Upper lobe of right lung (tissue), 1 donor: ENCODE measurements around the gene AKIRIN2. TPM values are rescaled to one million over a fixed set of nuclear protein-coding genes. Genes with fewer than 3 reads are reported as not detected.
"Not testable (repeated sequence)": the region's sequence is repeated elsewhere in the genome, so short reads cannot be mapped to it uniquely, and the experiment has no call there.

Source experiments
- ATAC-seq: fragments of 200-7000 bp; cut with Tn5 transposase; one replicate; pipeline ENCODE4 v1.9.1; 2020; ENCODE audit warnings: mild to moderate bottlenecking, moderate library complexity
- DNase-seq: peaks from one replicate; pipeline ENCODE4 v3.0.0-alpha.2; 2020
- H3K27ac ChIP-seq: fragments of 200-600 bp; one replicate; pipeline ENCODE4 v1.8.0; 2022
- H3K27me3 ChIP-seq: fragments of 200-600 bp; one replicate; pipeline ENCODE4 v1.8.0; 2022; ENCODE audit warnings: mild to moderate bottlenecking
- H3K36me3 ChIP-seq: fragments of 200-600 bp; one replicate; pipeline ENCODE4 v1.8.0; 2022
- H3K4me1 ChIP-seq: fragments of 200-600 bp; one replicate; pipeline ENCODE4 v1.8.0; 2022
- H3K4me3 ChIP-seq: fragments of 200-600 bp; one replicate; pipeline ENCODE4 v1.8.0; 2022; ENCODE audit warnings: mild to moderate bottlenecking
- H3K9me3 ChIP-seq: fragments of 200-600 bp; one replicate; pipeline ENCODE4 v1.8.0; 2022
- intact Hi-C: fragments of 100-400 bp; cut with DNase I; formaldehyde crosslinking; loops from one replicate; pipeline ENCODE4 v1.11.0; 2022
- total RNA-seq: library from RNA; stranded (reverse); fragmentation: NEBNext Ultra II Directional; extraction: Animal tissue kit (Norgen Biotek cat#: 25700); gene quantifications from one replicate; pipeline ENCODE4 v1.2.1, GENCODE V29; 2021
- TF ChIP-seq, protein P1 (sequence below): fragments of 200-600 bp; IDR thresholded peaks from one replicate; pipeline ENCODE4 v1.8.0; 2022; ENCODE audit warnings: antibody characterized with exemption
- donor health status: DM: no; HTN: yes; CAD: no; lungs with severe emphysema.

Gene AKIRIN2
- total RNA-seq, 1 donor from 2014 or later = 56.6 TPM

DNA sequence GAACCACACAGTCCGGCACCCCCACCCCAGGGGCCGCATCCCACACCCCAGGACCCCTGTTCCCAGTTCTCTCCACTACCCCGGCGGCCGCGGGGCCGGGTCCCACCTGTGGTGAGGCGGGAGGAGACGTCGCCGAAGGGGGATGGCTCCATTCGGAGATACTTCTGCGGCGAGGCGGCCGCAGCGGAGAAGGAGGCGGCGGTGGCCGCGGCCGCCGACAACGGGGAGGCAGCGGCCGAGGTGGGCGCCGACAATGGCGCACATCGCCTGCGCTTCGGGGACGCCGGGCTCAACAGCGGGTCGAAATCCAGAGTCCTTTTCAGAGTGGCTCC, 723 bp downstream of the AKIRIN2 start:
- intact Hi-C loops = no loop called here
- Histone ChIP-seq H3K27ac (peak overlapping the region; percentile 99), H3K4me3 (peak overlapping the region; percentile 95), H3K4me1 (peaks cover 29% of the 10 kb centered on the region), H3K36me3 (no peaks in the 10 kb centered on the region), H3K27me3 (no peaks in the 10 kb centered on the region), H3K9me3 (no peaks in the 10 kb centered on the region)
- no peak for DNase-seq
- no peak for ATAC-seq
- TF ChIP-seq, protein P1, sequence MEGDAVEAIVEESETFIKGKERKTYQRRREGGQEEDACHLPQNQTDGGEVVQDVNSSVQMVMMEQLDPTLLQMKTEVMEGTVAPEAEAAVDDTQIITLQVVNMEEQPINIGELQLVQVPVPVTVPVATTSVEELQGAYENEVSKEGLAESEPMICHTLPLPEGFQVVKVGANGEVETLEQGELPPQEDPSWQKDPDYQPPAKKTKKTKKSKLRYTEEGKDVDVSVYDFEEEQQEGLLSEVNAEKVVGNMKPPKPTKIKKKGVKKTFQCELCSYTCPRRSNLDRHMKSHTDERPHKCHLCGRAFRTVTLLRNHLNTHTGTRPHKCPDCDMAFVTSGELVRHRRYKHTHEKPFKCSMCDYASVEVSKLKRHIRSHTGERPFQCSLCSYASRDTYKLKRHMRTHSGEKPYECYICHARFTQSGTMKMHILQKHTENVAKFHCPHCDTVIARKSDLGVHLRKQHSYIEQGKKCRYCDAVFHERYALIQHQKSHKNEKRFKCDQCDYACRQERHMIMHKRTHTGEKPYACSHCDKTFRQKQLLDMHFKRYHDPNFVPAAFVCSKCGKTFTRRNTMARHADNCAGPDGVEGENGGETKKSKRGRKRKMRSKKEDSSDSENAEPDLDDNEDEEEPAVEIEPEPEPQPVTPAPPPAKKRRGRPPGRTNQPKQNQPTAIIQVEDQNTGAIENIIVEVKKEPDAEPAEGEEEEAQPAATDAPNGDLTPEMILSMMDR = no peak

DNA sequence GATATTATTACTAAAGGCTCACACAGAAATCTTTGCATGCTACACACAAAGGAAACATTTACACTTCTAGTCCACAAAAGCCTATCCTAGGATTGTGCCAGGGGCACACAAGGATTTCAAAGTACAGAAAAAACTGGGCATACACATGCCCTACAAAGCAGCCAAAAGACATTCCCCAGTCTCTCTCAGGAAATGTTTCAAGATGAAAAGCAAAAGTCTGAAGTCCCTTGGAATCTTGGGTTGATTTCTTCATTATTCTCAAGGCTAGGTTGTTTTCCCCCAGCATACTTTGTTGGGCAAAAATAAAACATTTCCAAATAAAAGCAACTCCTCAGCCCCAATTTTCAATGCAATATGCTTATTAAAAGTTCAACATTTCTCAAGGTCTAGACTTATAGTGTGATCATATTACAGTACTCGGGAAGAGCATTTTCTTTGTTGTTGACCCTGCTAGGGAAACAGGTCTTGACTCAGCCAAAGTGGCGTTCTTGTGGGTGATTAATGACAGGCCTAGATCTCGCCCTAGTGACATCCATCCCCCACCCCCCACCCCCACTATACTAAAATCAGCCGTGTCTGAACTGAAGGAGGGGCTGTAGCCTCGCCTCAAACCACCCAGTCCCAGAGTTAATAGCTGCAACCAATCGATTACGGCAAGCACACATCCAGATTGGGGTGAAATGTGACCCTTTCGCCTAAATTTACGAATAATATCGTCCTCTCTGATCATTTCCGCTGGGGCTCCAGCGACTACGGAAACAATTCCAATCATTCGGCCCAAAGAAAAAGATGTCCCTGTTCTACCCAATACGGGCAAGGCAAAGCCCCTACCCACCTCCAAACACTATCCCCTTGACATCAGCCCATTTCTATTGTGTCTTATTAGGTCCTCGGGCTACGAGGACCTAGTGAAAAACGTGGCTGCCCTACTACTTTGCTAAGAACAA, 1.4 kb downstream of the AKIRIN2 start:
- intact Hi-C loops = no loop called here
- Histone ChIP-seq H3K4me1 (peaks cover 33% of the 10 kb centered on the region), H3K27me3 (no peaks in the 10 kb centered on the region), H3K9me3 (no peaks in the 10 kb centered on the region), H3K27ac (peak overlapping the region; percentile 99), H3K36me3 (no peaks in the 10 kb centered on the region), H3K4me3 (peak overlapping the region; percentile 95)
- DNase-seq (no peak), ATAC-seq (peak; percentile 7)
- TF ChIP-seq, protein P1 = no peak

DNA sequence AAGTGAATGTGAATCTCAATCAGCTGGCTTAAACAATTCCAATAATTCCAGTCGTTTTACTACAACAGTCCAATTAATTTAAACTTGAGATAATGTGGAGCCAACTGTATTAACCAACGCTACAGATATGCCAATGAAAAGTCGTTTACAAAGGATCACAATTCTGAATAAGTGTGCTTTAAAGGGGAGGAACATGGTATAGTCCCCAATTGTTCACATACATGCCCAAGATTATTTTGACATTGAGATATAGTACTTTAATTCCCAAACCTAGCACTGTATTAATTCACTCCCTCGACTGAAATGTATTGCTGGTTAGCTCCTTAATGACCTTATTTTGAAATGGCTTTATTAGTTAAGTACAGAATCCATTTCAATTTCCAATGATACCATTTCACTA, 2.5 kb downstream of the AKIRIN2 start:
- TF ChIP-seq, protein P1 = no peak
- ATAC-seq = no peak
- peak overlapping the region; percentile 95 for H3K4me3 ChIP-seq
- H3K9me3 ChIP-seq = no peaks in the 10 kb centered on the region
- no peaks in the 10 kb centered on the region for H3K27me3 ChIP-seq
- H3K36me3 ChIP-seq = no peaks in the 10 kb centered on the region
- intact Hi-C loops = no loop called here
- peak overlapping the region; percentile 99 for H3K27ac ChIP-seq
- no peak for DNase-seq
- H3K4me1 ChIP-seq = peaks cover 41% of the 10 kb centered on the region

DNA sequence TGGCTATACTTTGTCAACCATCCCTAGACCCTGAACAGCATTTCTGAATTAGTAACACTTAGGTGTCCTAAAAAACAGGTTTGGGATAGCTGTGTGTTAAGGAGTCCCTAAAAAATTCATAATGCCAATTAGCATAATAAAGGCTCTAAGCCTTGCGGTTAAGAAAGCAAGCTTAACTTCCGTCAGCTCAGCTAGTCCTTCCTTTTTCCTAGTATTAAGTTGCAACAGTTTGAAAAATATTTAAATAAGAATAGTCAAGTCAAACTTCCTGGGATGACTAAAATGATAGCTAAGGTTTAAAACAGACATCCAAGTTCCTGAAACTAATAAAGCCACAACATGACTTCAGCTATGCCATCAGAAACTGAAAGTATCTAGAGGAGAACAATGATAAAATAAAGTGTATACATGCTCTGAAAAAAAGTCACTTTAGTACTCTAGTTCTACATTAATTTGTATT, 3.5 kb downstream of the AKIRIN2 start:
- H3K4me1 ChIP-seq = peaks cover 51% of the 10 kb centered on the region

DNA sequence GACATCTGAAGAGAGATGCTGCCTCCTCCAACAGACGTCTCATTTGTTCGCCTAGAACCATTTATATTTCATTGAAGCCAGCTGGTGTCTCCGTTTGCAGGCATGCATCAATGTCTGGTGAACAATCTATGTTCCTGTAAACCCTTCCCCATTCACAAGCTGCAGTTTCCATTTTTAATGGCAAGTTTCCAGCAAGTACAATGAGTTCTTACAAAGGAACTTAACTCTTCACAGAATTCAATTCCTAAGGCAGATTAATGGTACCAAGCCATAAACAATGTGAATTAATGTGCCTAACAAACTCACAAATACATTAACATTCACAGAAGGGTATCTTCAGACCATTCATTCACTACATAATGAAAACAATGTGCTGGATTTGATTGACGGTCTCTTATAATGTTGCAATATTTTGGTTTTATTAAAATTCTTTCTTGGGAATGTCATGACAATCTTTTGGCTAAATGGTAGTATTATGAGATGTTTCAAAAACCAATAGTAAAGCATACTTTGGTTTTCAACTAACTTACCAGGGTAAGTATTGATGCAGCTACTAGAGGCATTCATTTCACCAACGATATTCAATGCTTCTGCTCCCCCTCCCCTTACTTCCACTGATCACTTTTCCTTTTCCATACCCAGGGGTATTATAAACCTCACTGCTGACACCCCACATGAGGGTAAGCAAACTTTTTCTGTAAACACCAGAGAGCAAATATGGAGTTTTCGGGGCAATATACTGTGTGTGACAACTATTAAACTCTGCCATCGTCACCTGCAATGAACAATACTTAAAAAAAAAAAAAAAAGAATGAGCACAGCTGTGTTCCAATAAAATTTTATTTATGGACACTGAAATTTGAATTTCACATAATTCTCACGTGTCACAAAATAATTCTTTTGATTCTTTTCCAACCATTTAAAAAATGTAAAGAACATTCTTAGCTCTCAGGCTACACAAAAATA, 4.2 kb downstream of the AKIRIN2 start:
- Histone ChIP-seq H3K4me1 (peaks cover 52% of the 10 kb centered on the region), H3K9me3 (no peaks in the 10 kb centered on the region), H3K4me3 (peak overlapping the region; percentile 95), H3K27ac (peak overlapping the region; percentile 99), H3K27me3 (no peaks in the 10 kb centered on the region), H3K36me3 (no peaks in the 10 kb centered on the region)
- no peak for DNase-seq
- intact Hi-C loops = no loop called here
- no peak for ATAC-seq
- TF ChIP-seq, protein P1 = no peak

More for the DNA sequence above, 3.5 kb downstream of the AKIRIN2 start:
- intact Hi-C loops = no loop called here
- Histone ChIP-seq H3K4me3 (peak overlapping the region; percentile 95), H3K36me3 (no peaks in the 10 kb centered on the region), H3K27me3 (no peaks in the 10 kb centered on the region), H3K9me3 (no peaks in the 10 kb centered on the region), H3K27ac (peak overlapping the region; percentile 99)
- TF ChIP-seq, protein P1 = no peak
- DNase-seq = no peak
- ATAC-seq = no peak

DNA sequence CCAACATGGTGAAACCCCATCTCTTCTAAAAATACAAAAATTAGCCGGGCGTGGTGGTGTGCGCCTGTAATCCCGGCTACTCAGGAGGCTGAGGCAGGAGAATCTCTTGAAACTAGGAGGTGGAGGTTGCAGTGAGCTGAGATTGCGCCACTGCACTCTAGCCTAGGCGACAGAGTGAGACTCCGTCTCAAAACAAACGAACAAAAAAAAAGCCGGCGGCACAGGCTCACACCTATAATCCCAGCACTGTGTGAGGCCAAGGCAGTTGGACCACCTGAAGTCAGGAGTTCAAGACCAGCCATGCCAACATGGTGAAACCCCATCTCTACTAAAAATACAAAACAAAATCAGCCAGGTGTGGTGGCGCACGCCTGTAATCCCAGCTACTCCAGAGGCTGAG, 5.2 kb downstream of the AKIRIN2 start:
- intact Hi-C loops, H3K9me3 ChIP-seq, H3K36me3 ChIP-seq, H3K4me3 ChIP-seq, H3K27ac ChIP-seq, DNase-seq, H3K27me3 ChIP-seq, ATAC-seq: not testable (repeated sequence)
- H3K4me1 ChIP-seq = peaks cover 61% of the 10 kb centered on the region
